DMS114 treated with DMSO at 0.1 percent for 48 hours (cell line): ENCODE measurements around the gene HIVEP1.

Experiments used
- DNase-seq: peaks from one replicate; lab custom pipeline; 2025; ENCODE audit not compliant: unreplicated experiment; lab: John Stamatoyannopoulos, UW

Gene HIVEP1

DNA sequence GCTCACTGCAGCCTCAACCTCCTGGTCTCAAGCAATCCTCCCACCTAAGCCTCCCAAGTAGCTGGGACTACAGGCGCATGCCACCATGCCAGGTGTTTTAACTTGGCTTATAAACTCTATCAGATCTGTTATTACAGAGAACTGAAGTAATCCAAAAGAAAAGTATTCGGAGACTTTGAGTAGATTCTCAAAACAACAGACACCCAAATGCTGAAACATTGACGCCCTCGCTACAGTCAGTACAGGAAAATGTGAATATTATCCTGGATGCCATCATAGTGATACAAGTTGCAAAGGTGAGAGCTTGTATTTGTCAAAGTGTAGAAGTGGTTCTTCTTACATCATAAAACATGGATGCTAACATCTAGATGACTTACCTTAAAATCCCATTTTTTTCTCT is 169.4 kb downstream of the HIVEP1 start:
- no peak for DNase-seq

GRCh38 chr6:12182676-12183075 is 170.6 kb downstream of the HIVEP1 start:
- no peak for DNase-seq

DNA sequence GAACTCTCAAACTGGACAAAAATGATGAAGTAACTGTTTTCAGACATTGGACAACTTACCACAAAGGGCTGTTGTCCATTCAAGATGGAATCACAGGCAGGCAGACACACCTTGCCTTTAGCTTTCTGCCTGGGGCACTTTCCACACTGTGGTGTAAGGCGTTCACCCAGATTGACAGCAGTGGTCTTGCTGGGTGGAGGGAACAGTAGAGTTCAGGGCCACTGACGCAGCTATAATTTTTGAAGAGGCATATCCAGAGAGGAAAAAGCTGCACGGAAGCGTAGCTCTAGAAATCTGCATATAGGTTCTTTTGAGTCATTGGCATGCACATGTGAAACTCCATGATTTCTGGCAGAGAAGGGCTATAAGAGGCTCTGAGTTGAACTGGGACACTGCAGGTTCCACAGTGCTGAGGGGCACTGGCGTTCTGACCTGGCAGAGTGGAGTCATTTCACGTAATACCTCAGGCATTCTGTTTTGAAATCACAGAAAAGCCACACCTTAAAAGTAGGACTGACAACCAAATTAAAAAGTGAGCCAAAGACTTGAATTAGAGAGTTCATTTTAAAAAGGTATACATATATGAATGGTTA is 173.1 kb downstream of the HIVEP1 start:
- DNase-seq = no peak

- DNase-seq = no peak
These were observed 174.4 kb downstream of the HIVEP1 start for GRCh38 chr6:12186528-12186927.

DNA sequence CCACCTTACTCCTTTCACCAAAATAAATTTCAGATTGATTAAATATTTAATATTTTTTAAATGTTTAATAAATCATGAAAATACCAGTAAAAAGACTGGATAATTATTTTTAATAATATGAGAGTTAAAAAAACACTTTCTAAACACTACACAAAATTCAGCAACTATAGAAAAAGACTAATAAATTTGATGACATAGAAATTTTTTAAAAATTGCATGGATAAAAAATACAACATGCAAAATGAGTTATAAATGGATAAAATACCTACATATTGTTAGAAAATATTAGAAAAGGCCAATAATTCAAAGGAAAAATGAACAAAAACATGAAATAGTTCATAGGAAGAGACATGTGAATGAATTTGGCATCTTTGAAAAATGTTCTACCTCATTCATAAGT is 177.0 kb downstream of the HIVEP1 start:
- no peak for DNase-seq

- no peak for DNase-seq
These were observed 177.5 kb downstream of the HIVEP1 start for GRCh38 chr6:12189661-12190060.

- no peak for DNase-seq
These were observed 178.1 kb downstream of the HIVEP1 start for GRCh38 chr6:12190252-12190651.

DNA sequence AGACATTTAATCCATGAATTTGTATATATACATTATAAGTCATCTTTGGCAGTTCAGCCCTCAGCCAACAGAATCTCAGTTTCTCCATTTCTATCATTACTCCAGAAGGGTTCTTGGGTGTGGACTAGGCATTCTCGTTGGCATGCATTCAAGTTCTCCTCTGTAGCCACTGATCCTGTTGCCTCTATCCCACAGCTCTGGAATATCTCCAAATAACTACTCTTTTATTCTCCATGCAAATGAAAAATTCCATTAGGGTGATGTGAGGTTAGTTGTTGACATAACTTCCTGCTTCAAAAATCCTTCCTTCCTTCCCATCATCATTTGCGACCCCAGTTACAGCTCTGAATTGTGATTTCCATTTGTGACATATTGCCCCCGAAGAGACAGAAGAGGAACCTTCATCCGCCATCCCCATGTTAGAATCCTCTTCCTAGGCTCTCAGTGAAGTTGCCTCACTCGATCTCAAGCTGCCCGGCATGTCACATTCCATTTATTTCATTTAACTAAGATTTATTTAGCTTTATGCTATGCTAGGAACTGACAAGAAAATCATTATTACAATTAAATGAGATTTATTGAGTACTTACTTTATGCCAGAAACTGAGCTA is 184.3 kb downstream of the HIVEP1 start:
- DNase-seq = no peak

GRCh38 chr6:12198851-12199250 is 186.7 kb downstream of the HIVEP1 start:
- no peak for DNase-seq

- no peak for DNase-seq
These were observed 188.0 kb downstream of the HIVEP1 start for GRCh38 chr6:12200015-12200564.

DNA sequence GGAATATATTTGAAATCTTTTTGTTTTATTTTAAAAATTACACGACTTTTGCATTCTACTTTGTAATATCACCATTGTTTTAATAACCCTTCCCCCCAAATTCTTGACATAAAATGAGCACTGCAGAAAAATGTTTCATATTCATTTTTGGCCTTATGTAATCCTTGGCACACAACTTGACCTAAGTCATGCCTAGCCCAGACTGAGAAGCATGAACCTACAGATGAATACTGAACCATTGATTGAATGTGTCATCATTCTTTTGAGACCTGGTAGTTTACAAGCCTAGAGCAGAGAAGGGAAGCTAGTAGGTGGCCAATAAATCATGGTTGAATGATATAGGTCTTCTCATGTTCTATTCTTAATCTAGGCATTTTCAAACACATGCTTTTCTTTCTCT is 188.6 kb downstream of the HIVEP1 start:
- DNase-seq = no peak

DNA sequence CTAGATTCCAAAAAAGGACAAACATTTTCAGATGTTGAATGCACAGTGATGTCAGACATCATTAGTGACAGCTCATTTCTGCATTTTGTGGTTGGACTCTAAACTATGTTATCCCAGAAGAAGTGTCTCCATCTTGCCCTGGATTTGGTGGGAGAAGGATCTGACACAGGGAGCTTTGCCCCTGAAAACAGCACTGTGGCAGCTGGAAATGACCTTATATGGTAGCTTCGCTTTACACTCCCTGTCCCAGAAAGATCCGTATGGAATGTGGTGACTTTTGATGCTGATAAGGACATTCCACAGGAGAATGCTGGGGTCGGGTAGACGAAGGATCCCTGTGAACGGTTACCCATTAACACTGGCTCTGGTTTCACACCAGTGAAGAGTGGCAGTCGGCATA is 190.9 kb downstream of the HIVEP1 start:
- no peak for DNase-seq

GRCh38 chr6:12208190-12208589 is 196.1 kb downstream of the HIVEP1 start:
- DNase-seq = no peak

- no peak for DNase-seq
These were observed 196.6 kb downstream of the HIVEP1 start for GRCh38 chr6:12208673-12209072.
